Omental fat pad (tissue), 4 donors: ENCODE results near the gene TRAF3IP1. TPM values are rescaled to one million over a fixed set of nuclear protein-coding genes. Genes with fewer than 3 reads are reported as not detected.
"Not testable (repeated sequence)": the region's sequence is repeated elsewhere in the genome, so short reads cannot be mapped to it uniquely, and the experiment has no call there.

Experiments
- ATAC-seq: fragments of 150-250 bp; one replicate; pipeline ENCODE4 v1.9.1; 2016; ENCODE audit warnings: mild to moderate bottlenecking, moderate library complexity; ENCODE audit not compliant: low FRiP score
- DNase-seq: peaks from one replicate; pipeline ENCODE4 v3.0.0-alpha.2; 2019; ENCODE audit warnings: low spot score
- total RNA-seq, 4 donors: library from RNA; depleted of rRNA; stranded (reverse); fragments of >200 nt; gene quantifications; one replicate each; pipeline ENCODE4 v1.1.0, GENCODE V29; 2016
- TF ChIP-seq, protein P1 (sequence below), 3 donors: fragments of 450-650 bp; IDR thresholded peaks; one replicate each; pipeline ENCODE4 v1.5.1; 2016 to 2017; ENCODE audit warnings: antibody characterized with exemption in 3 of 3, mild to moderate bottlenecking in 3 of 3, moderate library complexity in 2 of 3

TRAF3IP1 gene
- total RNA-seq, 4 donors from 2014 or later: 8.4 to 15.9 (median 12.5) TPM

DNA sequence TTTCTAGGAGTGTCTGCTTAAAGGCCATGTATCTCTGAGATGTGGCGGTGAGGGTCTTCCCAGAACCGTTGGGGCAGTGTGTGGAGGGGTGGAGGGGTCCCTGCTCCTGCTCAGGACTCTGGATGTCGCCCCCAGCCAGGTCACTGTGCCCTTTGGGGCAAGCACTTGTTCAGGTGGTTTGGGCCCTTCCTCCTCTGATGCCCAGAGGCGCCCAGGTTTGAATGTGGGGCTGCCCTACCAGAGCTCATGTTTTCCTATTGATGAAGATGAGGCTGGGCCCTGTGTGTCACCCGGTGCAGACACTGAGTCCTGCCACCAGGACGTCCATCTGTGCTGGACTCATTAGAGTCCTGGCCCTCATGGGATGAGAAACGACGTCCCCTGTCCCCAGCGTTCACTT is 17.6 kb upstream of the TRAF3IP1 start:
- DNase-seq (no peak), ATAC-seq (no peak)
- TF ChIP-seq, protein P1, sequence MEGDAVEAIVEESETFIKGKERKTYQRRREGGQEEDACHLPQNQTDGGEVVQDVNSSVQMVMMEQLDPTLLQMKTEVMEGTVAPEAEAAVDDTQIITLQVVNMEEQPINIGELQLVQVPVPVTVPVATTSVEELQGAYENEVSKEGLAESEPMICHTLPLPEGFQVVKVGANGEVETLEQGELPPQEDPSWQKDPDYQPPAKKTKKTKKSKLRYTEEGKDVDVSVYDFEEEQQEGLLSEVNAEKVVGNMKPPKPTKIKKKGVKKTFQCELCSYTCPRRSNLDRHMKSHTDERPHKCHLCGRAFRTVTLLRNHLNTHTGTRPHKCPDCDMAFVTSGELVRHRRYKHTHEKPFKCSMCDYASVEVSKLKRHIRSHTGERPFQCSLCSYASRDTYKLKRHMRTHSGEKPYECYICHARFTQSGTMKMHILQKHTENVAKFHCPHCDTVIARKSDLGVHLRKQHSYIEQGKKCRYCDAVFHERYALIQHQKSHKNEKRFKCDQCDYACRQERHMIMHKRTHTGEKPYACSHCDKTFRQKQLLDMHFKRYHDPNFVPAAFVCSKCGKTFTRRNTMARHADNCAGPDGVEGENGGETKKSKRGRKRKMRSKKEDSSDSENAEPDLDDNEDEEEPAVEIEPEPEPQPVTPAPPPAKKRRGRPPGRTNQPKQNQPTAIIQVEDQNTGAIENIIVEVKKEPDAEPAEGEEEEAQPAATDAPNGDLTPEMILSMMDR (IDR thresholded peaks at IDR 0.05): no peak

DNA sequence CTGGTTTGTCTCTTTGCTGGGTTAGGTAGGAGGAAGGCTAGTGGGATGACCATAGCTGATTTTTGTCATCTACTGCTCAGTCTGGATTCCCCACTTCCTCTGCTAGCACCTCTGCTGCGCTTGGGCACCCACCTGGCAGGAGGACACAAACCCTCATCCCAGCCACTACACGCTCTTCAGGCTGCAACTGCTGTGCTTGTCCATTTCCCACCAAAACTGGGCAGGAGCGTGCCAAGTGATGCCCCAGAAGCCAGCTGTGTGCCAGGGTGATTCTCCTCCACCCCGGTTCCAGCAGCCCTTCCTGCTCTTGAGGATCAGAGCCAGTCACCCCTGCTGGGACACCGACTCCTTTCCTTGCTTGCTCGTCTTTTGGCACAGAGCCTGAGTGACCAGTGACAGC is 16.2 kb upstream of the TRAF3IP1 start:
- no peak for ATAC-seq
- TF ChIP-seq, protein P1 (IDR thresholded peaks at IDR 0.05): no peak
- no peak for DNase-seq

DNA sequence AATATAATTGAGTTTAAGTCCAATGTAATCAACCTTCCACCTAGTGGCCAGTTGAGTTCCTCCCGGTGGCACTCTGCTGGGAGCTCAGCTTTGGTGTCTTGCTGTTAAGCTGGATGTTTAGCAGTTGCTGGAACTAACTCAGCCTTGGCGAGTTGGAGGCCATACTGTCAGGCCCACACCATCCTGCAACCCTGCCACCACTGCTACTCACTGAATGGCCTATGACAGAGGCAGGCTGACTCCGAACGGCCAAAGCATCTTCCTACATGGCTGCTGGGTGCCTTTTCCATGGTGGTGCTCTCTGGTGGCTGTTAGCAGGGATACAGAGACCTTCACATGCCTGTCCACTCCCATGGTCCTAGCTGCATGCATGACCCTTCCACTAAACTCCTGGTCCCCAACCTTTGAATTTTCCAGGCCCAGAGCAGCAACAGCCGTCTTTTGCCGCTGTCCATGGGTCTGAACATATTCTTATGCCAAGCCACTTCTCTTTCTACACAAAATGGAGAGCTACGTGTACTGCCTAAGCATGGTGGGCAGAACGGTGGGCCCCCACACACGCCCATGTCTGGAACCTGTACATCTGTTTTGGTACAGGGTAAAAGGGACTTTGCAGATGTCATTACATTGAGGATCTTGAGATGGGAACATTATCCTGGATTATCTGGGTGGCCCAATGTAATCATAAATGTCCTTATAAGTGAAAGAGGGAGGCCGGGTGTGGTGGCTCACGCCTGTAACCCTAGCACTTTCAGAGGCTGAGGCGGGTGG is 15.0 kb upstream of the TRAF3IP1 start:
- ATAC-seq (peak; percentile 5), DNase-seq (no peak)
- TF ChIP-seq, protein P1 (IDR thresholded peaks at IDR 0.05): no peak

DNA sequence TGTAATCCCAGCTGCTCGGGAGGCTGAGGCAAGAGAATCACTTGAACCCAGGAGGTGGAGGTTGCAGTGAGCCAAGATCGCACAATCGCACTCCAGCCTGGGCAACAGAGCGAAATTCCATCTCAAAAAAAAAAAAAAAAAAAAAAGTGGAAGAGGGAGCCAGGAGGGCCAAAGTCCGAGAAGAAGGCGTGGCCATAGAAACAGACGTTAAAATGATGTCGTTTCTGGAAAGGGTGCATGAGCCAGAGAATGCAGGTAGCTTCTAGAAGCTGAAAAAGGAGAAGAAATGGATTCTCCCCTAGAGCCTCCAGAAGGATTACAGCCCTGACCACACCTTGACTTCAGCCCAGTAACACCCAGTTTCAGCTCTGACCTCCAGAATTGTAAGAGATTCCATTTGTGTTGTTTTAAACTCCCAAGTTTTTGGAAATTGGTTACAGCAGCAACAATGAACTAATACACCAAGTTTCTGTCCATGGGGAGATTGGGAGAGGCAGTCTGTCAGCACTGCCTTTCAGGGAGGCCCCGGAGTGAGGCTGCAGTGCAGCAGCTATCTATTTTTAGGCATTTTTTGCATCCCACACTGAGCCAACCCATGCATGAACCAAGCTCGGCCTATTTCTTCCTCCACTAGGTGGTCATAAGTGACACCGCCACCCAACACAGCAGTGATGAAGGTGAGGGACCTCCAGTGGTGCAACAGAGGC is 14.2 kb upstream of the TRAF3IP1 start:
- DNase-seq (no peak), ATAC-seq (no peak)
- TF ChIP-seq, protein P1 (IDR thresholded peaks at IDR 0.05): no peak

DNA sequence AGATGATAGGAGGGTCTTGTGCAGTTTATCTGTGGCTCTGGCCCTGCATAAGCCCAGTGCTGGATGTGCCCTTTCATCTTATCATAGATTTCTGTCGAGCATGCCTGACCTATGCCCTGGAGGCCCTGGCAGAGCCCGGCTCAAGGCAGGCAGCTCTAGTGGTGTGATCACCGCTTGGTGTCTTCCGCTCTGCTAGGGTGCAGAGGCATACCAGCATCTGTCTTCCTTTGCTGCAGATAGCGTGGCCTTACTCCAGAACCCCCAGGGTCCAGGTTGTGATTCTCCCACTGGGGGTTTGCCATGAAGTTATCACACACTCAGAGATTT is 13.7 kb upstream of the TRAF3IP1 start:
- ATAC-seq: no peak
- no peak for DNase-seq
- TF ChIP-seq, protein P1 (IDR thresholded peaks at IDR 0.05): no peak

DNA sequence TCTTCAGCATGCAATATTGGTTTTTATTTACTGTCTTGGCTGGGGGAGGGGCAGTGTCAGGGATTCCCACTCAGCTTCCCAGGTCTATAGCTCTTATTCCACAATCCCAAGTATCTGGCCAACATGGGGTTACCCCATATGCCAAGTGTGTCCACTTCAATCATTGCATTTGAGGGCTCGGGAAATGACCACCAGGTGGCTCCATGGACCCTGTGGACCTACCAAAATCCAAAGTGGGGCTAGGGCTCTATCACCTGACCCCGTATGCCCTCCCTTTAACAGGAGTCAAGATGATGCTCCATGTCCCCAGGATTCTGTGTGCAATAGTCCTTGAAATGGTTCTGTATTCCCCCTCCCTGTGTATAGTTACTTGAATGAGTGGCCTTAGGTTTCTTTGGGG is 12.1 kb upstream of the TRAF3IP1 start:
- ATAC-seq (no peak), DNase-seq (no peak)
- TF ChIP-seq, protein P1 (IDR thresholded peaks at IDR 0.05): no peak

DNA sequence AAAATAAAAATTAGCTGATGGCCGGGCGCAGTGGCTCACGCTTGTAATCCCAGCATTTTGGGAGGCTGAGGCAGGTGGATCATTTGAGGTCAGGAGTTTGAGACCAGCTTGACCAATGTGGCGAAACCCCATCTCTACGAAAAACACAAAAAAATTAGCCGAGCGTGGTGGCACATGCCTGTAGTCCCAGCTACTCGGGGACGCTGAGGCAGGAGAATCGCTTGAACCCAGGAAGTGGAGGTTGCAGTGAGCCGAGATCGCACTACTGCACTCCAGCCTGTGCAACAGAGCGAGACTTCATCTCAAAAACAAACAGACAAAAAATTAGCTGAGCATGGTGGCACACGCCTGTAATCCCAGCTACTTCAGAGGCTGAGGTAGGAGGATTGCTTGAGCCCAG is 9.6 kb upstream of the TRAF3IP1 start:
- ATAC-seq, DNase-seq: not testable (repeated sequence)
